Skeletal muscle cell (primary cell): ENCODE results near the gene TPBGL.

ENCODE experiments used
- DNase-seq: peaks from one replicate; pipeline ENCODE4 v3.0.0-alpha.2; 2010; ENCODE audit warnings: low read depth
- H3K4me3 ChIP-seq: 2 replicates; pipeline ENCODE4 v1.5.1; 2011; ENCODE audit warnings: low read depth, mild to moderate bottlenecking, control low read depth, low read length, moderate library complexity

Gene TPBGL

DNA sequence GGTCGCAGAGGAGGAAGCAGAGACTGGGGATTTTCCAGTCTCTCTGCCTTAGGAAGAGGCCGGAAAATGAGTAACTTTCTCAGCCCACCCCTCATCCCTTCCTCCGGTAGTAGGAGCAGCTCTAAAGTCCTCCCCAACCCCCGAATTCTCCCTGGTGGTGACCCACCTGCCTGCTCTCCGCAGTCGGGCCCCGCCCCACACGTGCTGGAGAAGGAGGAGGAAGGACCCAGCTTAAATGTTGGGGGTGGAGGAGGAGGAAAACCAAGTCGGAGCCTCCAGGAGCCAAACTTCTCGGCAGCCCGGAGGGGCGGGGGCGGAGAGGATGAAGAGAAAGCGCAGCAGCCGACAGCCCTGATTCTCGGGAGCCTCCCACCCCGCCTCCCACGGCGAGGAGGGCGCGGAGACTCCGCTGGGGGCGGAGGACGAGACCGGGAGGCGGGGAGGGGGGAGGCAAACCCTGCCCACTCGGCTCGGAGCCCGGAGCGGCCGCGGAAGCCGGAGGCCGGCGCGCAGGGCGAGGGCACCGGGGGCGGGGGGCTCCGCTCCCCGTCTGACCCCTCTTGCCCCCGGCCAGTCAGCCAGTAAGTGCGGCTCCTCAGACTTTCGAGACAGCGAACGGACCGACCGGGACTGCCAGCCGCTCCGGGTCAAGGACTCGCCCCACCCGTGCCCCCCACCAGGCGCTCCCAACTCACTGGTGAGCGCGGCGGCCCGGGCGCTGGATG is at the start of gene TPBGL:
Gene TPBGL, plus strand, starts transcription at position 464 of the 725 bp plus-strand sequence. CDS start 276 bp downstream, outside the sequence.
- DNase-seq, result no peak
- H3K4me3 ChIP-seq, result peak within 1 kb of the TSS; percentile 35

DNA sequence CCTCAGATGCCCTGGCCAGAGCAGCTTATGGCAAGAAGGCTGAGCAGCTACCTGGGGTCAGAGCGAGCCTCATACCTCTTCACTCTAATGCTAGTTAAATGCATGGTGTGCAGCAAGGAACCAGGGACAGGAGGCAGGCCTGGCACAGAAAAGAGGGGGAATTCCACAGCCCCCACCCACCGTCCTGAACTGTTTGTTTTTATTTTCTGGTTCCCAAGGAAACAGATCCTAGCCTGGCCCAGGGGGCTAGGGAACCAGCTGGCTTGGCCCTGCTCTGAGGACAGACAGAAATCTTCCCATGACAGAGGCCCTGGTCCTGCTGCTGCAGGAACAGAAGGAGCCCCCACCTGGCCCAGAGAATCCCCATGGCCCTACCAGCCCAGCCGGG is 49.2 kb upstream of the TPBGL start:
- no peak overlapping the region for H3K4me3 ChIP-seq
- no peak for DNase-seq

- DNase-seq, result no peak
- H3K4me3 ChIP-seq, result no peak overlapping the region
Observed at GRCh38 chr11:75193271-75193670, 47.3 kb upstream of the TPBGL start.

DNA sequence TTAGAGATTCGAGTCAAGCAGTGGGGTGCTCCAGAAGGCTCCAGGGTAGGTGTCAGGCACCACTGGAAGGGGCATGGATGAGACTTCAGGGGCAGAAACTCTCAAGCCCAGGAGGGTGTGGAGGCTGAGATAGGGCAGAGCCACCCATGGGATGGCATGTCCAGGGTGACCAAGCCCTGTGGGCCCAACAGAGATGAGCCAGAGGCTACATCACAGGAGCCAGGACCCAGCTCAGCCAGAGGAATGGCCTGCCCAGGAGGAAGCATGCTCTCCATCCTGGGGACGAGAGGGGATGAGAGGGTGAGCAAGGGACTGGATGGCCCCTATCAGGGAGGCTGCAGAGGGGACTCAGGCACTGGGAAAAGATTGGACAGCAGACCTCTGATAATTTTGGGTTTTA is 46.9 kb upstream of the TPBGL start:
- no peak for DNase-seq
- H3K4me3 ChIP-seq, result no peak overlapping the region

- DNase-seq, result no peak
- no peak overlapping the region for H3K4me3 ChIP-seq
Observed at GRCh38 chr11:75194147-75194546, 46.4 kb upstream of the TPBGL start.

- no peak overlapping the region for H3K4me3 ChIP-seq
- no peak for DNase-seq
Observed at GRCh38 chr11:75195167-75195962, 45.2 kb upstream of the TPBGL start.

GRCh38 chr11:75196426-75196825 is 44.1 kb upstream of the TPBGL start:
- no peak for DNase-seq
- H3K4me3 ChIP-seq, result no peak overlapping the region

DNA sequence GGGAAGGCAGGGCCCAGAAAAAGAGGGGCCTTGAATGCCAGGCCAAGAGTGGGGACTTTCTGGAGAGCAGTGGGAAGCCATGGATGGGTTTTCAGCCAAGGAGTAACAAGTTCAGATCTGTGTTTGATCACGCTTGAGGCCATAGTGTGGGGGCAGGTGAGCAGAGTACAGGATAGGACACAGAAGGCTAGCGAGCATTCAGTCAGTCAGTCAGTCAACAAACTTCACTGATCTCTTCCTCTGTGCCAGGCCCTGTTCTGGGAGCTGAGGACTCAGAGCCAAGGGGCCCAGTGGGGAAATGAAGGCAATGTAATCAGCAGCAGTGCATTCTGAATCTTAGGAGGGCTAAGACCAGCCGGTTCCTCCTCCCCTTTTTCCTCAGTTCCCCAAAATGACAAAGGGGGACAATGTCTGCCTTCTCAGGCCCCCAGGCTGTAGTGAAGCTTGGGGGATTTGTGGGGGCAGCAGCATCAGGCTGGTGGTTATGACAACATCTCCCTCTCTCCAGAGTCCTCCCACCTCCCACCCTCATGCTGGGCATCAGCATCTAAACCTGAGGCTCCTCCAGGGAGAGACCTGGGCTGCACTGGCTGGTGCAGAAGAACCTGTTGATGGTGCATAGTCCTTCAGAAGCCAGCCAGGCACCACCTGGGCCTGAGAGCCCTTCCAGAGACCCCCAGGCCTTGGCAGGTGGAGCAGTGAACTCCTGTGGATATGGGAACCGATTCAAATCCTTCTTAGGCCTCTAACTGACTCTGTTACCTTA is 42.9 kb upstream of the TPBGL start:
- no peak overlapping the region for H3K4me3 ChIP-seq
- no peak for DNase-seq

GRCh38 chr11:75198278-75198973 is 42.1 kb upstream of the TPBGL start:
- DNase-seq, result no peak
- no peak overlapping the region for H3K4me3 ChIP-seq

DNA sequence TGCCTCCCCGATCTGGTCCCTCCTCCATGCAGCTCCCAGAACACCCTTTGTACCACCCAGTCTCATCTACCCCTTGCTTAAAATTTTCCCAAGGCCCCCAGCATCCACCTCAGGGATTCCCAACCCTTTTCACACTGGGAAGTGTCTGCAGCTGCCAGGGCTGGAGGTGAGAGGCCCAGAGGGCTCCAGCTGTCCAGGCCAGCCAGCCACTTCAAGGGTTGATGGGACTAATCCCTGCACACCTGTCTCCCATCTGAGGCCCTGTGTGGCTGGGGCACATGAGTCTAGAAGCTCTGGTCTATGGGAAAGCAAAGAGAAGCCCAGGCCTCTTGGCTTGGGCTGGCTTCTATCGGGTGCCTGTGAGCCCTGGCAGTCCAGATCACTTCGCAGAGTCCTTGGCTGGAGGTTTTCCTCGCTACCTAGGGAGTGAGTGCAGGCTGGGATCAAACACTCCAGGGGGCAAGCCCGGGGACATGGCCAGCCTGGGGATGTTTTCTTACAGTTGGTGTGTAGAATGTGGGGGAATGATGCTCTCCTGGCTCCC is 41.1 kb upstream of the TPBGL start:
- DNase-seq, result no peak
- no peak overlapping the region for H3K4me3 ChIP-seq

DNA sequence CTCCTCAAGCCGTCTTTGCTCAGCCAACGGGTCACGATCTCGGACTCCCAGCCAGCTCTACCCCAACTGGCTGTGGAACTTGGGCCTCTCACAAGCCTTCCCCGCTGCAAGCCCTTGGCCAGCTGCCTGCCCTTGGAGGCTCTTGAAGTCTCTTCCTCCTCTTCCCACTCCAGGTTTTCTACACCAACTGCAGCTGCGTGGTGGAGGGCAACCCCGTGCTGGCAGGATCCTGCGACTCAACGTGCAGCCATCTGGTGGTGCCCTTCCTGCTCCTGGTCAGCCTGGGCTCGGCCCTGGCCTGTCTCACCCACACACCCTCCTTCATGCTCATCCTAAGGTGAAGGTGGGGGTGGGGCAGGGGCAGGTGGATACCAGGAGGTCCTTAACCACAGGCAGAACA is 40.5 kb upstream of the TPBGL start:
- no peak for DNase-seq
- H3K4me3 ChIP-seq, result no peak overlapping the region

GRCh38 chr11:75200531-75200930 is 40.0 kb upstream of the TPBGL start:
- H3K4me3 ChIP-seq, result no peak overlapping the region
- DNase-seq, result no peak

DNA sequence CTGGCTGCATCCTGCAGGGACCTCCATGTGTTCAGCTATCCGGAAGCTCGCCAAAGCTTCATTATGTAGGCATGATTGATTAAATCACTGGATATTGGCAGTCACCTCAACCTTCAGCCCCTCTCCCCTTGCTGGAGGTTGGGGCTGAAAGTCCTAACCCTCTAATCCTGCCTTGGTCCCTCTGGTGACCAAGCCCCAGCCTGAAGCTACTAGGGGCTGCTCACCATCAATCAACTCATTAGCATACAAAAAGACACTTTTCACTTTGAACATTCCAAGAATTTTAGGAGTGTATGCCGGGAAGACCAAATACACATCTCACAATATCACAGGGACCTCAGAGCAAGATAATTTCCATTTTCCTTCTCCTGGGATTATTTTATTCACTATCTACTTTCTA is 38.8 kb upstream of the TPBGL start:
- no peak overlapping the region for H3K4me3 ChIP-seq
- no peak for DNase-seq

- DNase-seq, result no peak
- no peak overlapping the region for H3K4me3 ChIP-seq
Observed at GRCh38 chr11:75202195-75202594, 38.4 kb upstream of the TPBGL start.

- no peak overlapping the region for H3K4me3 ChIP-seq
- DNase-seq, result no peak
Observed at GRCh38 chr11:75203138-75203537, 37.4 kb upstream of the TPBGL start.

DNA sequence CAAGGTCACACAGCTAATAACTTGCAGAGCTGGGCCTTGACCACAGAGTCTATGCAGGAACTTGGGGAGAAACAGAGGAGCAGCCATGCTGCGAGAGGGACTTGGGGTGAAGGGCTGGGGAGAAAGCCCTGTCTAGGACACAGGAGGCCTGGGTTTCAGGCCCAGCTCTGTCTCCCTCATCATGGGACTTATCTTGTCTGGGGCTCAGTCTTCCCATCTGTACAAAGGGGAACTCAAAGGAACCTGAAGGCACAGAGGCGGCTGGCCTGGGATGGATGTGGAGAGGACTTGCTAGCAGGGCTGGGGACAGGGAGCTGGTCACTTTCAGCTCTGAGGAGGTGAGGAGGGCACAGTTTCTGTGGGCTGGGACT is 36.9 kb upstream of the TPBGL start:
- no peak overlapping the region for H3K4me3 ChIP-seq
- DNase-seq, result no peak

- H3K4me3 ChIP-seq, result no peak overlapping the region
Observed at GRCh38 chr11:75204012-75204674, 36.4 kb upstream of the TPBGL start.

GRCh38 chr11:75204685-75205563 is 35.6 kb upstream of the TPBGL start:
- peak; percentile 21 for DNase-seq
- H3K4me3 ChIP-seq, result no peak overlapping the region

More at GRCh38 chr11:75204012-75204674, 36.4 kb upstream of the TPBGL start:
- DNase-seq, result no peak
